GM12873 (cell line): ENCODE data around the gene TMEM120A.

Experiments used
- TF ChIP-seq, protein P1 (sequence below): IDR thresholded peaks from 2 replicates; pipeline ENCODE4 v1.5.1; 2012; ENCODE audit warnings: low read depth, mild to moderate bottlenecking, moderate library complexity, low read length, control low read depth; ENCODE audit not compliant: insufficient read depth; ENCODE audit errors: missing control alignments

TMEM120A gene

DNA sequence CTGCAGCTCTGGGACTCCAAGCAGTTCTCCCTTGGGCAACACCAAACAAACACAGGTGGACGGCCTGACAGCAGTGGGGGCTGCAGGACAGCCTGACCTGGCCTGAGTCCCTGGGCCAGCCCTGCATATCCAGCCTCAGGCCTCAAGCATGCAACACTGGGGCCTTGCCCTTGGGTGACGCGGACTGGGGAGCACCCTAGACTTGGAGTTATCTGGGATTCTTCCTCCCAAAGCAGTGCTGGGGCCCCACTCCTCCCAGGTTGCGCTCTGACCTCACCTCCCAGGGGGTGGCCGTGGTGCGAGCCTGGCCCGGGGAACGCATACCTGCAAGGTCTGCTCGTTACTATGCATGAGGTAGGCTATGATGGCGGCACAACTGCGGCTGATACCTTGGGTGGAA lies 6.2 kb upstream of the TMEM120A start:
- TF ChIP-seq, protein P1, sequence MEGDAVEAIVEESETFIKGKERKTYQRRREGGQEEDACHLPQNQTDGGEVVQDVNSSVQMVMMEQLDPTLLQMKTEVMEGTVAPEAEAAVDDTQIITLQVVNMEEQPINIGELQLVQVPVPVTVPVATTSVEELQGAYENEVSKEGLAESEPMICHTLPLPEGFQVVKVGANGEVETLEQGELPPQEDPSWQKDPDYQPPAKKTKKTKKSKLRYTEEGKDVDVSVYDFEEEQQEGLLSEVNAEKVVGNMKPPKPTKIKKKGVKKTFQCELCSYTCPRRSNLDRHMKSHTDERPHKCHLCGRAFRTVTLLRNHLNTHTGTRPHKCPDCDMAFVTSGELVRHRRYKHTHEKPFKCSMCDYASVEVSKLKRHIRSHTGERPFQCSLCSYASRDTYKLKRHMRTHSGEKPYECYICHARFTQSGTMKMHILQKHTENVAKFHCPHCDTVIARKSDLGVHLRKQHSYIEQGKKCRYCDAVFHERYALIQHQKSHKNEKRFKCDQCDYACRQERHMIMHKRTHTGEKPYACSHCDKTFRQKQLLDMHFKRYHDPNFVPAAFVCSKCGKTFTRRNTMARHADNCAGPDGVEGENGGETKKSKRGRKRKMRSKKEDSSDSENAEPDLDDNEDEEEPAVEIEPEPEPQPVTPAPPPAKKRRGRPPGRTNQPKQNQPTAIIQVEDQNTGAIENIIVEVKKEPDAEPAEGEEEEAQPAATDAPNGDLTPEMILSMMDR, result no peak

DNA sequence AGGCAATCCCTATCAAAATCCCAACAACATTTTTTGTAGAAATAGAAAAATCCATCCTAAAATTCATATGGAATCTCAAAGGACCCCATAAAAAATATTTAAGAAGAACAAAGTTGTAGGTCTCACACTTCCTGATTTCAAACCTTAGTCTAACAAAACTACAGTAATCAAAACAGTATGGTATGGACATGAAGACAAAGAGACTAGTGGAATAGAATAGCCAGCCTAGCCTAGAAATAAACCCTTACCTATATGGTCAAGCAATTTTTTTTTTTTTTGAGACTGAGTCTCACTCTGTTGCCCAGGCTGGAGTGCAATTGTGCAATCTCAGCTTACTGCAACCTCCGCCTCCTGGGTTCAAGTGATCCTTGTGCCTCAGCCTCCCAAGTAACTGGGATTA lies 3.6 kb upstream of the TMEM120A start:
- TF ChIP-seq, protein P1, result no peak

DNA sequence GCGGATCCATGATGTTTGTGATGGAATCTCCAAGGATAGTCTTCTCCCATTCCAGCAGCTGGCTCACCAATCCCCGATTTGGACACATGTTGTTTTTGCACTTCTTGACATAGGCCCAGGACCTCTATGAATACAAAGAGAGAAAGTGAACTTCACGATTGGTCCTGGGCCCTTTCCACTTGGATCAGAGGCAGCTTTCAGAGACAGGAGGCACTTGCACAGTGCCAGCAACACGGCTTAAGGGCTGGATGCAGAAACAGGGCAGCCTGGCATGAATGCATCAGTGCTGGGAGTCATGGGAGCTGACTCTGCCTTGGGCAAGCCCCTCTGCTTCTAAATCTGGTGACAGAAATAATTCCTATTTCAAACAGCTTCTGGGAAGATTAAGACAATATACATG lies 2.1 kb upstream of the TMEM120A start:
- TF ChIP-seq, protein P1, result no peak

DNA sequence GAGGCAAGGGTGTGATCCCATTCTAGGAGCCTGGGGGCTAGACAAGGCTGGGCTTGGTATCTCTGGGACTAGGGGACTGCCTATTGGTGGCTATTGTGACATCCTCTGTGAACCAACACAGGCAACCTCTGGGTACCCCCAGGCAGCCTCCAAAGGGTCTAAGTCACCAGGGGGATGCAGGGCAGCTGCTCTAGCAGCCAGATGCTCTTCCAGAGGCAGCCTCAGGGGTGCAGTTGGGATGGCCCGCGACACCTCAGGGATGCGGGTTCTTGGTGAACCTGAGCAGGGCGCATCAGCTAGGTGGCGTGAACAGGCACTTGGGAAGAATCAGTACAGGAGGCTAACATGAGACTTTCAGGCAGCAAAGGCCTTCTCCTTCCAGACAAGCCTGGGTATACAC lies 1.6 kb upstream of the TMEM120A start:
- TF ChIP-seq, protein P1, result no peak

GRCh38 chr7:75995052-75995471 lies 667 bp upstream of the TMEM120A start:
- TF ChIP-seq, protein P1, result no peak

- TF ChIP-seq, protein P1, result no peak
Measured at GRCh38 chr7:75993689-75994387, 557 bp downstream of the TMEM120A start.

- TF ChIP-seq, protein P1, result no peak
Measured at GRCh38 chr7:75992083-75992755, 2.2 kb downstream of the TMEM120A start.
